Peyer's patch (tissue), 4 donors: Measurements from ENCODE around the gene MAP2K4. TPM values are rescaled to one million over a fixed set of nuclear protein-coding genes. Genes with fewer than 3 reads are reported as not detected.

Source experiments
- DNase-seq, 3 donors: peaks; one replicate each; pipeline ENCODE4 v3.0.0-alpha.2; 2017 to 2019
- H3K27ac ChIP-seq, 4 donors: fragments of 200-600 bp; sonication (generic); one replicate each; pipeline ENCODE4 v1.5.1; 2016 to 2019
- H3K27me3 ChIP-seq, 2 donors: fragments of 200-600 bp; sonication (generic); one replicate each; pipeline ENCODE4 v1.5.1; 2019
- H3K36me3 ChIP-seq, 3 donors: fragments of 200-600 bp; sonication (generic); one replicate each; pipeline ENCODE4 v1.5.1; 2016 to 2019
- H3K4me1 ChIP-seq, 4 donors: fragments of 200-600 bp; sonication (generic); one replicate each; pipeline ENCODE4 v1.5.1; 2016 to 2019
- H3K4me3 ChIP-seq, 4 donors: fragments of 200-600 bp; sonication (generic); 1 replicate in 3 of 4; 2 replicates in 1 of 4; pipeline ENCODE4 v1.5.1; 2016 to 2019; ENCODE audit warnings: mild to moderate bottlenecking in 1 of 4
- H3K9me3 ChIP-seq, 4 donors: fragments of 200-600 bp; sonication (generic); one replicate each; pipeline ENCODE4 v1.5.1; 2016 to 2019; ENCODE audit warnings: mild to moderate bottlenecking in 1 of 4
- CTCF ChIP-seq, 6 experiments: fragments of 450-650 bp in 4 of 6; fragments of 200-600 bp in 2 of 6; sonication (generic) in 1 of 6; IDR thresholded peaks; one replicate each; pipeline ENCODE4 v1.5.1; 2017 to 2019; ENCODE audit warnings: antibody characterized with exemption in 6 of 6, mild to moderate bottlenecking in 3 of 6, moderate library complexity in 1 of 6
- POLR2A ChIP-seq, 2 donors: fragments of 450-650 bp; IDR thresholded peaks; one replicate each; pipeline ENCODE4 v1.5.1; 2017; ENCODE audit warnings: antibody characterized with exemption in 2 of 2, mild to moderate bottlenecking in 2 of 2, moderate library complexity in 2 of 2
- total RNA-seq, 4 donors: library from RNA; depleted of rRNA; stranded (reverse); fragments of >200 nt; gene quantifications; one replicate each; pipeline ENCODE4 v1.1.0, GENCODE V29; 2016

MAP2K4 gene
- total RNA-seq, 4 donors from 2014 or later = 17.7 to 34.7 (median 27.7) TPM

DNA sequence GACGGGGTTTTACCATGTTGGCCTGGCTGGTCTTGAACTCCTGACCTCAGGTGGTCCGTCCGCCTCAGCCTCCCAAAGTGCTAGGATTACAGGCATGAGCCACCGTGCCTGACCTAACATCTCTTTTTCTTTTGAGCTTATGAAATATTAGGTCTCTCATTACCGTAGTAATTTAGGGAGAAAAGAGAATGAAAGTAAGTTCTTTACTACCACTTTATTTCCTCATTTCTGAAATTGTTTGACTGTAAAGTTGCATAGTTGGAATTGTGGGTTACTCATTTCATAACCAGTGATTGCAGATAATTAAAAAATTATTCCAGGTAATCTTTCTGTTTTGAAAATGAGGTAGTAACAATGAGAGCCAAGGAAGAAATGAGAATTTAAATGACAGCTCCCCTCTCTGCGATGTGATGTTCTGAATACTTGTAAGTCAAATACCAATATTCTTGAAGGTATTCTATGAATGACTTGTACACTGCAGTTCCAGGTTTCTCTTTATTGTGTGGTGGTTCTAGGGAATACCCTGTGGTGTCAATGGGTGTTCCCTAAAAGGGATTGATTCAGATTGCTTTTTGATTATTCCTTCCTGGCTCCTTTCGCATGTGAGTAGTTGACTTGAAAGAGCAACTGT, 28.3 kb downstream of the MAP2K4 start:
- H3K27ac ChIP-seq = no peak overlapping the region
- H3K36me3 ChIP-seq = no peaks in the 10 kb centered on the region
- no peaks in the 10 kb centered on the region for H3K27me3 ChIP-seq
- no peaks in the 10 kb centered on the region for H3K9me3 ChIP-seq
- no peak overlapping the region for H3K4me3 ChIP-seq
- TF ChIP-seq CTCF (IDR thresholded peaks at IDR 0.05) (no peak), POLR2A (IDR thresholded peaks at IDR 0.05) (no peak)
- no peak for DNase-seq
- H3K4me1 ChIP-seq = peaks cover 0 to 3% (median 0%) of the 10 kb centered on the region in 4 donors

DNA sequence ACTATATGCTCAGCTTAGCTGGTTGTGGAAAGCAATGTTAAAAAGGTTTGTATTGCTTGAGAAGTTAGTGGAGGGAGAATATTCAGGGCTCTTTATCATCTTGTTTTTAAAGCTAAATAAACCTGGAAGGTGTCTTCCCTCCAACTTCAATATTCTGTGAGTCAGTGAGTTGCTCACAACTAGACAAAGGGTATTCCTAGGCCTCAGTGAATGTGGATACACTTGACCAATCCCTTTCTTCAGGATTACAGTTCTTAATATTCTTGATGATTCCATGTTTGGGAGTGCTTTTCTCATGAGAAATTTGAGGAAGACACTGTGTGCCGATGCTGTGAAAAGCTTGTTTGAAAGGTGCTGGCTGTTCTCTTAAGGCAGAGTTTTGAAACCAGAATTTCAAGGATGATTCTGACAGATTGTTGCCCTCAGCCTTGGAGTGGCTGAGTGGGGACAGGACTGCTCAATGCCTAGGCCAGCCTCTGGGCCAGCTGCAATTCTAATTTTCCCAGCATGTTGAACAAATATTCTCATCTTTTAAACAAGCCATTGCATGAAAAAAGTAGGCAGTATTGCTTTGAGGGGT, 30.1 kb downstream of the MAP2K4 start:
- TF ChIP-seq POLR2A (IDR thresholded peaks at IDR 0.05) = no peak
- H3K36me3 ChIP-seq = no peaks in the 10 kb centered on the region
- H3K27me3 ChIP-seq = no peaks in the 10 kb centered on the region
- no peak overlapping the region for H3K27ac ChIP-seq
- H3K9me3 ChIP-seq = no peaks in the 10 kb centered on the region
- no peak overlapping the region for H3K4me3 ChIP-seq
- H3K4me1 ChIP-seq = no peaks in the 10 kb centered on the region
- no peak for DNase-seq

DNA sequence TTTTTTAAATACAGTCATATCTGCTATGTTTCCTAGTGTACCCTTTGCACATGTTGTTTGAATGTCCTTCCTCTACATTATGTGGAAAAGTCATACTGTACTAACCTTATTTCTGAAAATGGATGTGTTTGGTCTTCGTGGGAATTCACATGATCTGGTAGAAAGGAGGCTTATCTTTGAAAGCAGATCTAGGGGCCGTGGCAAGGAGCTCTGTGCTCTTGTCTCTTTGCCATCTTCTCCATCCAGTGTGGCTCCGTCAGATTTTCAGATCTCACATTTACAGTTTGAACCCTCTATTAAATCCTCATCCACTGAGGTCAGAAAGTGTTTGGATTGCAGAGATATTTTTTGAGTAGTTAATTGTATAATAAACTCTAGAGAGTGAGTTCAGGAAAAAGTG, 32.9 kb downstream of the MAP2K4 start:
- Histone ChIP-seq H3K9me3 (no peaks in the 10 kb centered on the region), H3K36me3 (no peaks in the 10 kb centered on the region), H3K27ac (no peak overlapping the region), H3K4me1 (no peaks in the 10 kb centered on the region), H3K27me3 (no peaks in the 10 kb centered on the region), H3K4me3 (no peak overlapping the region)
- no peak for DNase-seq
- no peak for TF ChIP-seq POLR2A (IDR thresholded peaks at IDR 0.05)
- TF ChIP-seq CTCF (IDR thresholded peaks at IDR 0.05) = no peak

DNA sequence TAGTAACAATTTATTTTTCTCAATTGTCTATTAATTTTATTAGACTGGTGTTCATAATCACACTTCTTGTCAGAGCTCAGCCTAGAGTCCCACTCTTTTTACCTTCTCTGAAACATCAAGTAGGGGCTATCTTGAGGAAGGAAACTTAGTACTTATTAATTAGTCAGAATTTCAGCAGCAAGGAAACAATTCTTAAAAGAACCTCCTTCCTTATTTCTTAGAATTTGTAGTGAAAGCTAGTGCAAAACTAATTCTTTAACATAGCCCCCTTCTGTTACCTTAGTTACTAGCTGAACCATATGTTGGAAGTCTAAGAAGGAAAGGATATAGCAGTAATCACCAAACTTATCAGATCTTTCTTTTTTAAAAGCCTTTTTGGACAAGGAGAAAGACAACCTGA, 35.2 kb downstream of the MAP2K4 start:
- H3K36me3 ChIP-seq = no peaks in the 10 kb centered on the region
- H3K4me3 ChIP-seq = no peak overlapping the region
- no peaks in the 10 kb centered on the region for H3K27me3 ChIP-seq
- H3K4me1 ChIP-seq = no peaks in the 10 kb centered on the region
- no peaks in the 10 kb centered on the region for H3K9me3 ChIP-seq
- DNase-seq = no peak
- no peak for TF ChIP-seq CTCF (IDR thresholded peaks at IDR 0.05)
- TF ChIP-seq POLR2A (IDR thresholded peaks at IDR 0.05) = no peak
- H3K27ac ChIP-seq = no peak overlapping the region

GRCh38 chr17:12057520-12057919, 36.8 kb downstream of the MAP2K4 start:
- no peaks in the 10 kb centered on the region for H3K36me3 ChIP-seq
- no peak overlapping the region for H3K27ac ChIP-seq
- no peak for TF ChIP-seq POLR2A (IDR thresholded peaks at IDR 0.05)
- no peak for TF ChIP-seq CTCF (IDR thresholded peaks at IDR 0.05)
- no peak for DNase-seq
- H3K9me3 ChIP-seq = no peaks in the 10 kb centered on the region
- H3K27me3 ChIP-seq = no peaks in the 10 kb centered on the region
- no peaks in the 10 kb centered on the region for H3K4me1 ChIP-seq
- H3K4me3 ChIP-seq = no peak overlapping the region

DNA sequence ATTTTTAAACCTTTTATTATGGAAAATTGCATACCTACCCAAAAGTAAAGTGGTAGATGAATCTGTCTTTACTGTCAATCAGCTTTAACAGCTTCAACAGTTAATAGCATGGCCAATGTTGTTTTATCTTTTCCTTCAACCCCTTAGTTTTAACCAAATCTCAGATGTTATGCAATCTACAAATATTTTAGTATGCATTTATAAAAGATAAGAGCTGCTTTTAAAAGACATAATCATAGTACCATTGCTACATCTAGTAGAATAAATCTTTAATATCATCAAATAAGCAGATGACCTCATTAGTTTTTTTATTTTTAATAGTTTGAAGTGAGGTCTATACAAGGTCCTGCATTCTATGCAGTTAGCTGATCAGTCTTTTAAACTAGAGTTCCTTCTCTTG, 37.9 kb downstream of the MAP2K4 start:
- Histone ChIP-seq H3K4me1 (no peaks in the 10 kb centered on the region), H3K4me3 (no peak overlapping the region), H3K9me3 (no peaks in the 10 kb centered on the region), H3K36me3 (peaks cover 0 to 1% (median 0%) of the 10 kb centered on the region in 3 donors), H3K27me3 (no peaks in the 10 kb centered on the region), H3K27ac (no peak overlapping the region)
- TF ChIP-seq POLR2A (IDR thresholded peaks at IDR 0.05) (no peak), CTCF (IDR thresholded peaks at IDR 0.05) (no peak)
- no peak for DNase-seq
